ENCODE results near the gene STX18.
"Not testable (repeated sequence)": the region's sequence is repeated elsewhere in the genome, so short reads cannot be mapped to it uniquely, and the experiment has no call there.

DNA sequence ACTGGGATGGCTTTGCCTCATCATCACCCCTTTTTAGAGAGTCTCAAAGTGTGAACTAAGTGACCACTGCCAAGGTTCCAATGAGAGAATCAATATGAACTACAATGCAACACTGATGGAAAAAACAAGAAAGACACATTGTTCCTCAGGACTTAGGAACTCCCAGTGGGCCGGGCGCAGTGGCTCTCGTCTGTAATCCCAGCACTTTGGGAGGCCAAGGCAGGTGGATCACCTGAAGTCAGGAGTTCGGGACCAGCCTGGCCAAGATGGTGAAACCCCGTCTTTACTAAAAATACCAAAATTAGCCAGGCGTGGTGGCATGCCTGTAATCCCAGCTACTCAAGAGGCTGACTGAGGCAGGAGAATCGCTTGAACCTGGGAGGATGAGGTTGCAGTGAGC lies 119.7 kb downstream of the STX18 start:
- TF ChIP-seq FOS (IDR thresholded peaks at IDR 0.05; ENCODE audit: borderline replicate concordance, insufficient read depth, low read length); POLR2AphosphoS5 (IDR thresholded peaks at IDR 0.05; ENCODE audit: insufficient read depth, low read depth, low read length); JUN (IDR thresholded peaks at IDR 0.05; ENCODE audit: borderline replicate concordance, insufficient read depth, insufficient read length, low read depth); POLR2A (IDR thresholded peaks at IDR 0.05; ENCODE audit: low read depth, low read length); EZH2 (IDR thresholded peaks at IDR 0.05; ENCODE audit: borderline replicate concordance, low read depth, low read length, severe bottlenecking); GATA2 (IDR thresholded peaks at IDR 0.05; ENCODE audit: insufficient read depth, insufficient read length, low read depth, low read length): not testable (repeated sequence)
- TF ChIP-seq, protein P1, sequence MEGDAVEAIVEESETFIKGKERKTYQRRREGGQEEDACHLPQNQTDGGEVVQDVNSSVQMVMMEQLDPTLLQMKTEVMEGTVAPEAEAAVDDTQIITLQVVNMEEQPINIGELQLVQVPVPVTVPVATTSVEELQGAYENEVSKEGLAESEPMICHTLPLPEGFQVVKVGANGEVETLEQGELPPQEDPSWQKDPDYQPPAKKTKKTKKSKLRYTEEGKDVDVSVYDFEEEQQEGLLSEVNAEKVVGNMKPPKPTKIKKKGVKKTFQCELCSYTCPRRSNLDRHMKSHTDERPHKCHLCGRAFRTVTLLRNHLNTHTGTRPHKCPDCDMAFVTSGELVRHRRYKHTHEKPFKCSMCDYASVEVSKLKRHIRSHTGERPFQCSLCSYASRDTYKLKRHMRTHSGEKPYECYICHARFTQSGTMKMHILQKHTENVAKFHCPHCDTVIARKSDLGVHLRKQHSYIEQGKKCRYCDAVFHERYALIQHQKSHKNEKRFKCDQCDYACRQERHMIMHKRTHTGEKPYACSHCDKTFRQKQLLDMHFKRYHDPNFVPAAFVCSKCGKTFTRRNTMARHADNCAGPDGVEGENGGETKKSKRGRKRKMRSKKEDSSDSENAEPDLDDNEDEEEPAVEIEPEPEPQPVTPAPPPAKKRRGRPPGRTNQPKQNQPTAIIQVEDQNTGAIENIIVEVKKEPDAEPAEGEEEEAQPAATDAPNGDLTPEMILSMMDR (IDR thresholded peaks at IDR 0.05; ENCODE audit: extremely low read depth in 1 of 2, insufficient read depth in 1 of 2, low read depth in 1 of 2, low read length in 2 of 2): not testable (repeated sequence)
- TF ChIP-seq, protein P2, sequence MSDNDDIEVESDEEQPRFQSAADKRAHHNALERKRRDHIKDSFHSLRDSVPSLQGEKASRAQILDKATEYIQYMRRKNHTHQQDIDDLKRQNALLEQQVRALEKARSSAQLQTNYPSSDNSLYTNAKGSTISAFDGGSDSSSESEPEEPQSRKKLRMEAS (IDR thresholded peaks at IDR 0.05; ENCODE audit: insufficient read depth, insufficient read length): not testable (repeated sequence)
